ENCODE data around the gene EVX1. TPM values are rescaled to one million over a fixed set of nuclear protein-coding genes. Genes with fewer than 3 reads are reported as not detected.

EVX1 gene
- polyA plus RNA-seq, 1 donor (not counting 4 experiments of a cell fraction or from before 2014, with no cell fraction given): not detected

Other genes starting within 250 kb of the EVX1 start
- gene HOXA1, start 146.8 kb upstream of the EVX1 start, polyA plus RNA-seq: 5.2 to 12.5 TPM (median 11.9 TPM) in 3 replicates
- gene HOXA2, start 140.1 kb upstream of the EVX1 start, polyA plus RNA-seq: 0.22 to 1.1 TPM (median 0.71 TPM) in 3 replicates
- 0.40 to 1.8 TPM (median 1.5 TPM) in 3 replicates for gene HOXA4, start 112.0 kb upstream of the EVX1 start, polyA plus RNA-seq
- 3.3 to 7.1 TPM (median 4.5 TPM) in 3 replicates for gene HOXA5, start 99.1 kb upstream of the EVX1 start, polyA plus RNA-seq
- gene HOXA6, start 95.0 kb upstream of the EVX1 start, polyA plus RNA-seq: 0.52 to 0.72 TPM (median 0.54 TPM) in 3 replicates
- 0.17 to 0.84 TPM (median 0.58 TPM) in 3 replicates for gene HOXA3, start 90.2 kb upstream of the EVX1 start, polyA plus RNA-seq
- gene HOXA7, start 86.1 kb upstream of the EVX1 start, polyA plus RNA-seq: 3.8 to 13.5 TPM (median 8.1 TPM) in 3 replicates
- gene HOXA9, start 77.3 kb upstream of the EVX1 start, polyA plus RNA-seq: 9.0 to 40.5 TPM (median 28.1 TPM) in 3 replicates
- 1.6 to 4.5 TPM (median 2.4 TPM) in 3 replicates for gene HOXA10, start 68.5 kb upstream of the EVX1 start, polyA plus RNA-seq
- gene HOXA11, start 57.6 kb upstream of the EVX1 start, polyA plus RNA-seq: 0.07 to 0.18 TPM (median 0.14 TPM) in 3 replicates
- gene HOXA13, start 42.7 kb upstream of the EVX1 start, polyA plus RNA-seq: not detected in 3 replicates

Data from keratinocyte (primary cell).